Measurements from ENCODE around the gene SETBP1.

Gene SETBP1

DNA sequence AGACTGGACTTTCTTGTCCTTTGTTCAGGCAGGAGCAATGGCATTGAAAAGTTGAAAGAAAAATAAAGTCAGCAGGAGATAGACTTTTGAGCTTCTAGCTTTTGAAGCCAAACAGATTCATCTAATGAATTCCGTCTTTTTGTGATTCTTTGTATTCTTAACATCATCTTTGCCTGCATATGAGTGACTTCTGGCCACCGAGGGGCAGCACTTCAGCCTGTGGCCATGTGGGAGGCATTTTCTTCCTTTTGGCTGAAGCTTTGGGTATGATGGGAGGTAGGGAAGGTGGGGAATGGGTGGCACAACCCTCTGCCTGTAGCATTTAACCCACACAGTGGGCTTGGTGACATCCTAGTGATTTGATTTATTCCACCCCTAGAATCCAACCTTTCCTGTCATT, 220.6 kb downstream of the SETBP1 start:
- DNase-seq (ENCODE audit: low spot score) = no peak

DNA sequence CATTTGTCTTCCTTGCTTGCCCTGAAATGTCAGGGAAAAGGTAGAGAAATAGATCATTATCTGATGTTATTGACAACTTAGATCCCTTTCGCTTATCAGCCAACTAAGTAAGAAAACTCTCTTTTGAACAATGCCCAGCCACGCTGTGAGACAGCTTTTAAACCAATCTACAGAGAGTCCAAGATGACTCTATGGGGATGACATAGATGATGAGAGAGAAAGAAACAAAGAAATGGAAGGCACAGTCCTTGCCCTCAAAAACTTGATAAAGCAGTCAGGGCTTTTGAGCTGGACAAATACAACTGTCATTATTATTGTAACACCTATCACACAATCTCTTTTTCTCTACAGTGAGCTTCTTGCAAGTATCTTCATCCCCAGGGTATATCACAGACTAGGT, 222.6 kb downstream of the SETBP1 start:
- DNase-seq (ENCODE audit: low spot score) = no peak

GRCh38 chr18:44904768-44905167, 224.1 kb downstream of the SETBP1 start:
- DNase-seq (ENCODE audit: low spot score) = no peak

GRCh38 chr18:44909191-44909719, 228.6 kb downstream of the SETBP1 start:
- DNase-seq (ENCODE audit: low spot score) = no peak

DNA sequence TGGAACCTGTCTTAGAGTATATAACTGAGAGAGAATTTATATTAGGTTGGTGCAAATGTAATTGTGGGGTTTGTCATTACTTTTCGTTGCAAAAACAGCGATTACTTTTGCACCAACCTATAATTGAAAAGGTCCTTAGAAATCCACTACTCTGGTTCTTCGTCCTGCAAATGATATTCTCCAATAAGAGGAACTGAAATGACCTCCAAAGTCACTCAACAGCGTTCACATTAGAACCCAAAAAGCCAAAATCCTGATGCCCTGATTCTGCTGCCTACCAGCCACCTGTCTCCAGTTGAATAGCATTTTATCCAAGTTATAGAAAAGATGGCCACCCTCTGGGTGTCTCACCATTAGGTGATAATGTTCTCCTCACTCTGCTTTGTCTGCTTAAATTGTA, 230.6 kb downstream of the SETBP1 start:
- no peak for DNase-seq (ENCODE audit: low spot score)

GRCh38 chr18:44911773-44912172, 231.1 kb downstream of the SETBP1 start:
- DNase-seq (ENCODE audit: low spot score) = no peak

GRCh38 chr18:44912740-44913478, 232.2 kb downstream of the SETBP1 start:
- no peak for DNase-seq (ENCODE audit: low spot score)

GRCh38 chr18:44914028-44914427, 233.3 kb downstream of the SETBP1 start:
- no peak for DNase-seq (ENCODE audit: low spot score)

GRCh38 chr18:44915213-44915612, 234.5 kb downstream of the SETBP1 start:
- no peak for DNase-seq (ENCODE audit: low spot score)

GRCh38 chr18:44915661-44916060, 235.0 kb downstream of the SETBP1 start:
- DNase-seq (ENCODE audit: low spot score) = no peak

- DNase-seq (ENCODE audit: low spot score) = no peak
Observed at GRCh38 chr18:44916429-44917207, 235.9 kb downstream of the SETBP1 start.

- no peak for DNase-seq (ENCODE audit: low spot score)
Observed at GRCh38 chr18:44917216-44918141, 236.8 kb downstream of the SETBP1 start.

DNA sequence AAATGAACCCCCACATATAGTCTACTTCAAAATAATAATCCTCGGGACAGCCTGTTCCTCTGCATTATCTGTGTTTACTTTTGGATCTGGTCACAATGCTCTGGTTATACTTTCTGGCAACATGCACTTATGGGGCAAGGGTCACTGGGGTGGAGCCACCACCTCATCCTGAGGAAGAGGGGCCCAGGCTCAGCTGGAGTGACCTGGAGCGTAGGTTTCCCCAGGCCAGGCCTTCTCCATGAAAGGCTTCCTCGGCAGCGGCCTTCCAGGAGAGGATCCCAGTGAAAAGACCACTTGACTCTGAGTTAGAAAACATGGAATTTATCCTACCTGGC, 237.4 kb downstream of the SETBP1 start:
- no peak for DNase-seq (ENCODE audit: low spot score)

- DNase-seq (ENCODE audit: low spot score) = no peak
Observed at GRCh38 chr18:44920441-44920840, 239.8 kb downstream of the SETBP1 start.

- DNase-seq (ENCODE audit: low spot score) = no peak
Observed at GRCh38 chr18:44921974-44922373, 241.3 kb downstream of the SETBP1 start.

GRCh38 chr18:44922968-44923367, 242.3 kb downstream of the SETBP1 start:
- no peak for DNase-seq (ENCODE audit: low spot score)

- DNase-seq (ENCODE audit: low spot score) = no peak
Observed at GRCh38 chr18:44924785-44925499, 244.3 kb downstream of the SETBP1 start.

- no peak for DNase-seq (ENCODE audit: low spot score)
Observed at GRCh38 chr18:44927127-44927849, 246.6 kb downstream of the SETBP1 start.

DNA sequence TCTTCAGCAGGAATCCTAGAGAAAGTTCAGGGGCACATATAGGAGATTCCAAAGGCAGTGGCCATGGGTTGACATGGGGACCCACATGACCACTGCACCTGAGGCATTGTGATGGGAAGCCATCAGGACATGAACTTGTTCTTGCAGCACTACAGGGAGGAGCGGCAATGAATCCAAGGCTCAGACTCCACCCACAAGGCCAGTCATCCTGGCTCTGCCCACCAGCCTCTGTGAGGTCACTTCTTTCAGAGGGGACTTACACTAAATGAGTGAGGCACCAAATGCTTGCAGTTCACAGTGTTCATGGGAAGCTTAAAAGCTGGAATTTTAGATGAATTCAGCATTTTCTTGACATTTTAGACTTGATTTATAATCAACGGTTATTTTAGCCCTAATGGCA, 254.2 kb downstream of the SETBP1 start:
- DNase-seq (ENCODE audit: low spot score) = no peak

DNA sequence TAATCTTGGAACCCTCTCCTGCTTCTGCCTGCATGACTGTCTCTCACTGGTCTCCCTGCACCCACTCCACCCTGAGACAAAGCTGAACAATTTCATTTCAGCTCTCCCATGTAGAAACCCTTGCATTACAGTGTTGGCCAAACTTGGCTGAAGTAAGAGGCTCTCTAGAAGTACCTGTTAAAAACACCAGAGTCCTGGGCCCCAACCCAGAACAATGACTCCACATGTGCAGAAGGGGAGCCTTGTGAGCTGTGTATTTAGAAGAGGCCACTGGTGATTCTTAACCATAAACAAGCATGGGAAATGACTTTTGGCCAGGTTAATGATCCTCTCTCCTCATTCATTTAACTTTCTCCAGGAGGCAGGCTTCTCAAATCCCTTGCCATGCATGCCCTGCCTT, 254.8 kb downstream of the SETBP1 start:
- no peak for DNase-seq (ENCODE audit: low spot score)

- no peak for DNase-seq (ENCODE audit: low spot score)
Observed at GRCh38 chr18:44936485-44936884, 255.8 kb downstream of the SETBP1 start.

Measured in hematopoietic multipotent progenitor cell treated with erythropoietin and hydrocortisone succinate and interleukin-3 and kit ligand, for 15 days (in vitro differentiated cells).